GM21825 (cell line): ENCODE results near the gene RBM34.
A peak's percentile ranks its signal among the peaks of the same experiment; 100 is the strongest.
"Not testable (repeated sequence)": the region's sequence is repeated elsewhere in the genome, so short reads cannot be mapped to it uniquely, and the experiment has no call there.

Source experiments
- ATAC-seq: cut with Tn5 transposase; IDR thresholded peaks from one replicate; pipeline ENCODE4 v1.9.1; 2021; ENCODE audit warnings: mild to moderate bottlenecking, moderate library complexity; ENCODE audit not compliant: unreplicated experiment

Gene RBM34

GRCh38 chr1:235122348-235122747 is 38.7 kb downstream of the RBM34 start:
- no peak for ATAC-seq

GRCh38 chr1:235113183-235113917 is 47.7 kb downstream of the RBM34 start:
- no peak for ATAC-seq

- ATAC-seq = no peak
These were observed 48.5 kb downstream of the RBM34 start for GRCh38 chr1:235112297-235113182.

- no peak for ATAC-seq
These were observed 49.9 kb downstream of the RBM34 start for GRCh38 chr1:235111107-235111506.

- ATAC-seq = no peak
These were observed 52.2 kb downstream of the RBM34 start for GRCh38 chr1:235108876-235109275.

GRCh38 chr1:235108185-235108593 is 52.9 kb downstream of the RBM34 start:
- no peak for ATAC-seq

GRCh38 chr1:235107368-235108184 is 53.5 kb downstream of the RBM34 start:
- ATAC-seq = no peak

GRCh38 chr1:235106457-235106856 is 54.6 kb downstream of the RBM34 start:
- ATAC-seq = no peak

- peak; percentile 78 for ATAC-seq
These were observed 55.7 kb downstream of the RBM34 start for GRCh38 chr1:235105051-235106043.

- no peak for ATAC-seq
These were observed 58.0 kb downstream of the RBM34 start for GRCh38 chr1:235102993-235103411.

GRCh38 chr1:235102259-235102582 is 58.8 kb downstream of the RBM34 start:
- no peak for ATAC-seq

- ATAC-seq = no peak
These were observed 59.3 kb downstream of the RBM34 start for GRCh38 chr1:235101558-235102258.

- no peak for ATAC-seq
These were observed 60.8 kb downstream of the RBM34 start for GRCh38 chr1:235100194-235100772.

GRCh38 chr1:235098991-235099390 is 62.1 kb downstream of the RBM34 start:
- no peak for ATAC-seq

GRCh38 chr1:235098547-235098946 is 62.5 kb downstream of the RBM34 start:
- no peak for ATAC-seq

GRCh38 chr1:235097501-235097900 is 63.5 kb downstream of the RBM34 start:
- ATAC-seq = not testable (repeated sequence)

- ATAC-seq = no peak
These were observed 65.0 kb downstream of the RBM34 start for GRCh38 chr1:235095938-235096562.

- ATAC-seq = no peak
These were observed 67.1 kb downstream of the RBM34 start for GRCh38 chr1:235093696-235094592.
